Activated CD4-positive, alpha-beta memory T cell treated with anti-CD3 and anti-CD28 coated beads, Interleukin-2, amount 10 ng/mL, durations not matched to agents 7 days and 5 days (primary cell): ENCODE measurements around the gene SPRED3. TPM values are rescaled to one million over a fixed set of nuclear protein-coding genes. Genes with fewer than 3 reads are reported as not detected.
A peak's percentile ranks its signal among the peaks of the same experiment; 100 is the strongest.
"Not testable (repeated sequence)": the region's sequence is repeated elsewhere in the genome, so short reads cannot be mapped to it uniquely, and the experiment has no call there.

Source experiments
- CTCF ChIA-PET: fragments of 350-600 bp; sonication (Branson Sonifier 250); formaldehyde crosslinking; loops from one replicate; lab custom pipeline; 2021; ENCODE audit warnings: antibody characterized with exemption, inconsistent platforms; lab: Charles Lee
- POLR2A ChIA-PET: fragments of 350-600 bp; sonication (Branson Sonifier 250); formaldehyde crosslinking; loops from one replicate; lab custom pipeline; 2021; ENCODE audit warnings: antibody characterized with exemption; lab: Charles Lee
- DNase-seq: peaks from one replicate; pipeline ENCODE4 v3.0.0-alpha.2; 2020
- H3K27ac Mint-ChIP-seq: one replicate; pipeline ENCODE4 v1.8.0; 2021; ENCODE audit warnings: mild to moderate bottlenecking, mixed read lengths
- H3K27me3 Mint-ChIP-seq: one replicate; pipeline ENCODE4 v1.8.0; 2021; ENCODE audit warnings: mixed read lengths
- H3K36me3 Mint-ChIP-seq: one replicate; pipeline ENCODE4 v1.8.0; 2021; ENCODE audit warnings: low read depth, mixed read lengths
- H3K4me1 Mint-ChIP-seq: one replicate; pipeline ENCODE4 v1.8.0; 2021; ENCODE audit warnings: mixed read lengths
- H3K4me3 Mint-ChIP-seq: one replicate; pipeline ENCODE4 v1.8.0; 2021; ENCODE audit warnings: mild to moderate bottlenecking, mixed read lengths
- H3K9me3 Mint-ChIP-seq: one replicate; pipeline ENCODE4 v1.8.0; 2021; ENCODE audit warnings: mixed read lengths
- total RNA-seq, 2 experiments: library from RNA; stranded (reverse); gene quantifications; one replicate each; pipeline ENCODE4 v1.2.3, GENCODE V29; 2021

The SPRED3 gene
- total RNA-seq, 2 experiments from 2014 or later = 2.1 to 3.8 TPM

DNA sequence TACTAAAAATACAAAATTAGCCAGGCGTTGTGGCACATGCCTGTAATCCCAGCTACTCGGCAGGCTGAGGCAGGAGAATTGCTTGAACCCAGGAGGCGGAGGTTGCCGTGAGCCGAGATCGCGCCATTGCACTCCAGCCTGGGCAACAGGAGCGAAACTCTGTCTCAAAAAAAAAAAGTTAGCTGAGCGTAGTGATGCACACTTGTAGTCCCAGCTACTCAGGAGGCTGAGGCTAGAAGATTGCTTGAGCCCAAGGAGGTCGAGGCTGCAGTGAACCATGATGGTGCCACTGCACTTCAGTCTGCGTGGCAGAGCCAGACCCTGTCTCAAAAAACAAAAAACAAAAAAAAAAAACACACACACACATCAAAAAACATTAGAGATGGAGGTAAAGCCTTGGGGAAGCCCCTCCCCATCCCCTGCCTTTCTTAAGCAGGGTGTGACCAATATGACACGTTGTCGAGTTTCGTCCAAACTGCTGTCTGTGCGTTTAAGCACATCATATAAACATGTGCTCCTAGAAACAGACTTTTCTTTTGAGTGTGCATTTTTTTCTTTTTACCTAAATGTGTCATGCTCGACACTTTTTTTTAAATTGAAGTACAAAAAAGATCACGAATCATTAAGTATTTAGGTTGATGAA lies 38.7 kb downstream of the SPRED3 start:
- not testable (repeated sequence) for H3K36me3 Mint-ChIP-seq, H3K27me3 Mint-ChIP-seq, H3K9me3 Mint-ChIP-seq
- POLR2A ChIA-PET = interaction anchor here (1.4 to 6.8 kb wide), 2 partner anchors 23 to 53 kb away, joined by 3 to 35 read pairs; partner anchors contain the start of genes FAM98C and PSMD8
- Mint-ChIP-seq H3K4me1 (peaks cover 39% of the 10 kb centered on the region), H3K4me3 (peak overlapping the region; percentile 78), H3K27ac (peak overlapping the region; percentile 88)
- peak; percentile 70 for DNase-seq
- CTCF ChIA-PET = interaction anchor here (2.4 to 4.8 kb wide), 3 partner anchors 24 to 504 kb away, joined by 15 to 18 read pairs (median 16); partner anchors contain the start of genes FAM98C, MRPS12 and SARS2

DNA sequence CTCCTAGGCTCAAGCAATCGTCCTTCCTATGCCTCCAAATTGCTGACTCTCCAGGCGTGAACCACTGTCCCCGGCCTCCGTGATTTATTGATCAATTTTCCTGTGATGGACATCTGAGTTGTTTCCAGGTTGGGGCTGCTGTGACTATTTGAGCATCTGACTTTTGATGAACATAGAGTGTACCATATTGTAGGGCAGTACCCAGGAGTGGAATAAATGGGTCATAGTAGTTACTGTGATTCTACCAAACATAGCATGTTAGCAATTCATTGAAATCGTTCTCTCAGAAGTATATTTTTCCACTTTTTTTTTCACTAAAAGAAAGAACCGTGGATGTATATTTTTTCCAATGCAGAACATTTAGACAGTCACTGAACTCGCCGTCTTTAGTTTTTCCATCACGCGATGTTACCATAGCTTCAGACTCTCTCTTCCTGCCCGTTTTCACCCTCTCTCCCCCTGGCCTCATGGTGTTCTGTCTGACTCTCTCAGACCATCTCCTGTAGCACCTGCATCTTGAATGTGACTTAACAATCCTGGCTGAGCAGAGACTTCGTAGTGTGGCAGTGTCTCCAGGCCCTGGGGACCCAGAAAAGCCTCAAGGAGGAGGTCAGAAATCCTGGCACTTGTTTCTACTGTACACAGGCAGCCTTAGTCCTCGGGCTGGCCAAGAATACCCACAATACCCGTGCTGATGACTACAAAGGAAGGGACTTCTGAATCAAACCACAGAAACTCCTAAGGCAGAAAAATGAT lies 40.7 kb downstream of the SPRED3 start:
- no peaks in the 10 kb centered on the region for H3K9me3 Mint-ChIP-seq
- peaks cover 47% of the 10 kb centered on the region for H3K4me1 Mint-ChIP-seq
- H3K27me3 Mint-ChIP-seq = peaks cover 4% of the 10 kb centered on the region
- no peaks in the 10 kb centered on the region for H3K36me3 Mint-ChIP-seq
- peak overlapping the region; percentile 81 for H3K27ac Mint-ChIP-seq
- ChIA-PET CTCF (interaction anchor here (3.2 to 4.8 kb wide), 2 partner anchors 26 to 501 kb away, joined by 16 to 18 read pairs; partner anchors contain the start of genes FAM98C, MRPS12 and SARS2), POLR2A (interaction anchor here (6.8 kb wide), 1 partner anchor 25 kb away, joined by 35 read pairs; the partner anchor contains the start of gene FAM98C)
- DNase-seq = peak; percentile 47
- peak overlapping the region; percentile 45 for H3K4me3 Mint-ChIP-seq

DNA sequence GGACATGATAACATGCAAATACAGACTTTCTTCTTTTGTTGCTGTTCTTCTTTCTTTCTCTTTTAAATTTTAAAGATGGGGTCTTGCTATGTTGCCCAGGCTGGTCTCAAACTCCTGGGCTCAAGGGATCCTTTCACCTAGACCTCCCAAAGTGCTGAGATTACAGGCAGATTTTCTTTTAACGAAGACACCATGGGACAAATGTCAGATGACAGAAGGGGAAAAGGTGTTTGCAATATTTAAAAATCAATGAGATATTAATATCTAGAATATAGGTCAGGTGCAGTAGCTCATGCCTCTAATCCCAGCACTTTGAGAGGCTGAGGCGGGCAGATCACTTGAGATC lies 41.3 kb downstream of the SPRED3 start:
- POLR2A ChIA-PET = no interaction called here
- H3K9me3 Mint-ChIP-seq = no peaks in the 10 kb centered on the region
- H3K27me3 Mint-ChIP-seq = peaks cover 6% of the 10 kb centered on the region
- CTCF ChIA-PET = interaction anchor here (3.2 kb wide), 1 partner anchor 27 kb away, joined by 16 read pairs; the partner anchor contains the start of gene FAM98C
- H3K27ac Mint-ChIP-seq = peak overlapping the region; percentile 81
- peaks cover 46% of the 10 kb centered on the region for H3K4me1 Mint-ChIP-seq
- DNase-seq = no peak
- no peak overlapping the region for H3K4me3 Mint-ChIP-seq
- no peaks in the 10 kb centered on the region for H3K36me3 Mint-ChIP-seq

DNA sequence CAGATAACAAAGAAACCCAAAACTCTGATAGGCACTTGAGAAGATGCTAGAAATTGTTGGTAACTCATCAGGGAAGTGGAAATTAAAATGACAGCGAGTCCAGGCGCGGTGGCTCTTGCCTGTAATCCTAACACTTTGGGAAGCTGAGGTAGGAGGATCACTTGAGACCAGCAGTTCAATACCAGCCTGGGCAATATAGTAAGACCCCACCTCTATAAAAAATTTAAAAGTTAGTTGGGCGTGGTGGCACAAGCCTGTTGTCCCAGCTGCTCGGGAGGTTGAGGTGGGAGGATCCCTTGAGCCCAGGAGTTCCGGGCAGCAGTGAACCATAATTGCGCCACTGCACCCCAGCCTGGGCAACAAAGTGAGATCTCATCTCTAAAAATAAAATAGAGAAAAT lies 42.4 kb downstream of the SPRED3 start:
- no peak overlapping the region for H3K27ac Mint-ChIP-seq
- peaks cover 44% of the 10 kb centered on the region for H3K4me1 Mint-ChIP-seq
- peaks cover 6% of the 10 kb centered on the region for H3K27me3 Mint-ChIP-seq
- H3K36me3 Mint-ChIP-seq = no peaks in the 10 kb centered on the region
- H3K9me3 Mint-ChIP-seq = no peaks in the 10 kb centered on the region
- no peak overlapping the region for H3K4me3 Mint-ChIP-seq
- ChIA-PET CTCF (no interaction called here), POLR2A (no interaction called here)
- DNase-seq = no peak

DNA sequence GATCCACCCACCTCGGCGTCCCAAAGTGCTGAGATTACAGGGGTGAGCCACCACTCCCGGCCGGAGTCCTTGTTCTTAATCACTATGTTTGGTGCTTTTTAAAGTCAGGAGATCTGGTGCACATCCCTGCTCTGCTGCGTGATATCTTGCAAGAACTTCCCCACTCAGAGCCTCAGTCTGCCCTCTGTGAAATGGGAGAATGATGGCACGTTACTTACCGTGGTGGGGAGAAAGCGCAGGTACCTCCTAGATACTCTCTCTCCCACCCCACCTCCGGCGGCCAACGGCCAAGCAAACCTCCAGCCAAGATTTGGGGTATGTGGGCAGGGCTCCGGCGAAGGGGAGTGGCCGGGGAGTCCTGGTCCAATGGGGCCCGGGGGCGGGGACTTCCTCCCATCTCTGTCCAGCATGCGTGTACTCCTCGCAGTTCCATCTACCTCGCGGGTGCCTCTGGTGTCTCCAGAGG lies 44.8 kb downstream of the SPRED3 start, which contains the start of gene RYR1:
Gene RYR1 (plus strand): TSS at position 424 of the 466 bp plus-strand sequence. CDS start 139 bp downstream, outside the sequence.
- H3K9me3 Mint-ChIP-seq = no peaks in the 10 kb centered on the region
- H3K4me1 Mint-ChIP-seq = peaks cover 25% of the 10 kb centered on the region
- peaks cover 6% of the 10 kb centered on the region for H3K27me3 Mint-ChIP-seq
- peak; percentile 63 for DNase-seq
- H3K27ac Mint-ChIP-seq = no peak within 1 kb of the TSS
- H3K4me3 Mint-ChIP-seq = peak within 1 kb of the TSS; percentile 46
- CTCF ChIA-PET = no interaction called here
- no peaks in the 10 kb centered on the region for H3K36me3 Mint-ChIP-seq
- POLR2A ChIA-PET = no interaction called here

DNA sequence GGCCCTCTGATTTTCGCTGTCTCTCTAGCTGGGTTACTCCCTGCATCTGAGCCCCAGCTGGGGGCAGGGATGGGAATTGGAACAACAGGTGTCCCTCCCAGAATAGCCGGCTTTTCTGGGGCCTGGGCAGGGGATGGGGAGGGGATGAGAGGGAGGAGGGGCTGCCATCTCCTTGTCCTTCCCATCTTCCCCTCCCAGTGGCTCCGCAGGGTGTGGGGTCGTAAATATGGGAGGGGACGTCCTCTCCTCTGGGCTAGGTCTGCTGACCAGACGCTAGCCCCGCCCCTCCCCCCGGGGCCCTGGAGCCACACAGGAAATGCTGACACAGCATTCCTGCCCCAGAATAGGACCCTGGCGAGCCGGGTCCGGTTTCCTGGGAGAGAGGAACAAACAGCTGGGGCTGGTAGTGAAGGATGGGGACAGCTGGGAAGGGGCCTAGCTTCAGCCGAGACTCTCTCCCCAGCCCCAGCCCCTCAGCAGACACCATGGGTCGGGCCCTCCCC lies 46.1 kb downstream of the SPRED3 start:
- Mint-ChIP-seq H3K9me3 (no peaks in the 10 kb centered on the region), H3K4me3 (no peak overlapping the region), H3K27ac (no peak overlapping the region), H3K4me1 (peaks cover 13% of the 10 kb centered on the region), H3K27me3 (peaks cover 6% of the 10 kb centered on the region), H3K36me3 (no peaks in the 10 kb centered on the region)
- ChIA-PET CTCF (no interaction called here), POLR2A (no interaction called here)
- DNase-seq = no peak

DNA sequence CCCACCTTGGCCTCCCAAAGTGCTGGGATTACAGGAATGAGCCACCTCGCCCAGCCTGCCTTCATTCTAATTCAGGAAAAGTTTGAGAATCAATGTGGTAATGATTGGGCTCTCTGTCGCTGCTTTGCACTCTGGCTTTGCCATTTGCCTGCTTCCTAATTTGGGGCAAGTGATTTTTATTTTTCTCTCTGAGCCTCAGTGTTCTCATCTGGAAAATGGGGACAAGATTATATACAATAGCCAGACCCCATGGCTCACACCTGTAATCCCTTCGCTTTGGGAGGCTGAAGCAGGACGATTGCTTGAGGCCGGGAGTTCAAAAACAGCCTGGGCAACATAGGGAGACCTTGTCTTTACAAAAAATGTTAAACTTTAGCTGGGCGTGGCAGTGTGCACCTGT lies 48.8 kb downstream of the SPRED3 start:
- no peak for DNase-seq
- ChIA-PET CTCF (interaction anchor here (1.9 kb wide), 1 partner anchor 34 kb away, joined by 4 read pairs; the partner anchor contains the start of gene FAM98C), POLR2A (no interaction called here)
- Mint-ChIP-seq H3K27me3 (peaks cover 6% of the 10 kb centered on the region), H3K27ac (no peak overlapping the region), H3K9me3 (no peaks in the 10 kb centered on the region), H3K4me1 (peaks cover 14% of the 10 kb centered on the region), H3K4me3 (no peak overlapping the region), H3K36me3 (no peaks in the 10 kb centered on the region)

DNA sequence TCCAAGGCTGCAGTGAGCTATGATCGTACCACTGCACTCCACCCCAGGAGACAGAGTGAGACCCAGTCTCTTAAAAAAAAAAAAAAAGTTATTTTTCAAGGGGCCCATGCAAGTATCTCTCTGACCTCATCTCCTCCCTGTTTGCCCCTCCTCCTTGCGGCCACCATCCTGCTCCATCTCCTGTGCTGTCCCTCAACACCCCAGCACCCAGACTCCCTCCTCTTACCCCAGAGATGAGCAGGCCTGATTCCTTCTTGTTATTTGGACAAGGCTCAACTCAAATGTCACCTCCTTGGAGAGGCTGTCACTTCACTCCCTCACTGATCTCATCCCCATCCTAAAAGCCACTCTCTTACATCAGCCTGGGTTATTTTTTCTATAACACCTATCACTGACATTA lies 49.4 kb downstream of the SPRED3 start:
- ChIA-PET POLR2A (no interaction called here), CTCF (interaction anchor here (1.9 kb wide), 1 partner anchor 35 kb away, joined by 4 read pairs; the partner anchor contains the start of gene FAM98C)
- Mint-ChIP-seq H3K4me1 (peaks cover 14% of the 10 kb centered on the region), H3K36me3 (no peaks in the 10 kb centered on the region), H3K9me3 (no peaks in the 10 kb centered on the region), H3K27me3 (peaks cover 6% of the 10 kb centered on the region), H3K4me3 (no peak overlapping the region), H3K27ac (no peak overlapping the region)
- DNase-seq = no peak

DNA sequence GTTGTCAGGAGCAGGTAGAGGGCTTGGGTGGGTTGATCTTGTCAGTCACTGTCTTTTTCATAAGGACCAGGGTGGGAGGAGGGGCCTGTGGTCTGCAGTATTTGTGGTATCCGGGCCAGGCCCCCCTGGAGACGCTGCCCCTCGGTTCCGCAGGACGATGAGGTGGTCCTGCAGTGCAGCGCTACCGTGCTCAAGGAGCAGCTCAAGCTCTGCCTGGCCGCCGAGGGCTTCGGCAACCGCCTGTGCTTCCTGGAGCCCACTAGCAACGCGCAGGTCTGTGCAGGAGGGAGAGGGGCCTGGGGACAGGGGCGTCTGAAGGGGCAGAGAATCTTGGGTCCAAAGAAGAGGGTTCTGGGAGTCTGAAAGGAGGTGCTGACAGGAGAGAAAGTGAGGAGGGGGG lies 52.1 kb downstream of the SPRED3 start:
- CTCF ChIA-PET = interaction anchor here (1.3 kb wide), 1 partner anchor 38 kb away, joined by 10 read pairs; the partner anchor contains the start of gene FAM98C
- H3K27ac Mint-ChIP-seq = no peak overlapping the region
- peaks cover 7% of the 10 kb centered on the region for H3K4me1 Mint-ChIP-seq
- DNase-seq = no peak
- no peak overlapping the region for H3K4me3 Mint-ChIP-seq
- no peaks in the 10 kb centered on the region for H3K27me3 Mint-ChIP-seq
- H3K36me3 Mint-ChIP-seq = no peaks in the 10 kb centered on the region
- H3K9me3 Mint-ChIP-seq = no peaks in the 10 kb centered on the region
- POLR2A ChIA-PET = no interaction called here

DNA sequence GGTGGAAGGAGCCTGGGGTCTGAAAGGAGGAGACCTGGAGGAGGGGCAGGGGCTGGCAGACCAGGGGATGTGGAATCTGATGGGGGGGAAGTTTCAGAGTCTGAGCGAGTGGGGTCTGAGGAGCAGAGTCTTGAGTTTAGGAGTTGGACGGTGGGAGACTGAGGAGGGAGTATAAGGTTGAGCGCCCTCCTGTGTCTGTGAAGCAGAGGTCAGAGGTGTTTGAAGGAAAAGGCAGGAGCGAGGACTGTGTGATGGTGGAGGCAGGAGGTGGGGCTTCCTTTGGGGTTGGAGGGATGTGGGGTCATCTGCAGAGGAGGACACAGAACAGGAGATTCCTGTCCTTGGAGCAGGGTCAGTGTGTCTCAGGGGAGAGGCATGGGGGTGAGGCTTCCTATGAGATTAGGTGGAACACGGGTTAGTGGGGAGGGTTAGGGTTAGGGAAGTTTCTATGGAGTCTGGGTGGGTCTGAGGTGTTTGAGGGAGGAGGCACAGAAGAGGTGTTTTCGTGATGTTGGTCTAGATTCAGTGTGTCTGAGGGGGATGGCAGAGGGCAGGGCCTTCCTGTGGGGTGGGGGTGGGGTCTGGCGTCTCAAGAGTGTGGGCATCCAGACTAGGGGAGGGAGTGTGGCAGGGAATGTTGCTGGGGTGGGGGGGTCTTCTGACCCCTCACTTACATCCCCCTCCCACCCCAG lies 53.3 kb downstream of the SPRED3 start:
- Mint-ChIP-seq H3K27ac (no peak overlapping the region), H3K27me3 (no peaks in the 10 kb centered on the region), H3K36me3 (no peaks in the 10 kb centered on the region), H3K4me3 (no peak overlapping the region), H3K4me1 (peaks cover 10% of the 10 kb centered on the region), H3K9me3 (no peaks in the 10 kb centered on the region)
- CTCF ChIA-PET = interaction anchor here (1.0 kb wide), 1 partner anchor 39 kb away, joined by 3 read pairs; the partner anchor contains the start of gene FAM98C
- POLR2A ChIA-PET = no interaction called here
- DNase-seq = no peak

DNA sequence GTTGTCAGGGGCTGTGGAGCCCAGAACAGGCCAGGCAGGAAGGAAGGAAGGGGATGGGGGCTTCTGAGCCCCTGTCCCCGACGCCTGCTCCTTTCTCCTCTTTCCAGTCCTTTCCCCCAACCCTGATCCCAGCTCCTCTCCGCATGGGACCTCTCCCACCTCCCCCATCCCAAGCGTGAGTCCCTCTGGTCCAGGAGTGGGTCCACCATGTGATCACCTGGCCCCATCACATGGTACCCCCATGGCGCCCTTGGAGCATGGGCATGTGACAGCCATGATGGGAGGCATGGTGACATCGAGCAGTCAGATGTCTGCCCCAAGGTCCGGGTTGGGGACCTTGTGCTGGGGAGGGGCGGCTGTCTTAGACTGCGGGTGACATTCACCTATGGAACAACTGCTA lies 54.2 kb downstream of the SPRED3 start:
- Mint-ChIP-seq H3K4me3 (no peak overlapping the region), H3K9me3 (no peaks in the 10 kb centered on the region), H3K27me3 (no peaks in the 10 kb centered on the region), H3K27ac (no peak overlapping the region), H3K36me3 (no peaks in the 10 kb centered on the region), H3K4me1 (peaks cover 10% of the 10 kb centered on the region)
- POLR2A ChIA-PET = no interaction called here
- no peak for DNase-seq
- CTCF ChIA-PET = no interaction called here

DNA sequence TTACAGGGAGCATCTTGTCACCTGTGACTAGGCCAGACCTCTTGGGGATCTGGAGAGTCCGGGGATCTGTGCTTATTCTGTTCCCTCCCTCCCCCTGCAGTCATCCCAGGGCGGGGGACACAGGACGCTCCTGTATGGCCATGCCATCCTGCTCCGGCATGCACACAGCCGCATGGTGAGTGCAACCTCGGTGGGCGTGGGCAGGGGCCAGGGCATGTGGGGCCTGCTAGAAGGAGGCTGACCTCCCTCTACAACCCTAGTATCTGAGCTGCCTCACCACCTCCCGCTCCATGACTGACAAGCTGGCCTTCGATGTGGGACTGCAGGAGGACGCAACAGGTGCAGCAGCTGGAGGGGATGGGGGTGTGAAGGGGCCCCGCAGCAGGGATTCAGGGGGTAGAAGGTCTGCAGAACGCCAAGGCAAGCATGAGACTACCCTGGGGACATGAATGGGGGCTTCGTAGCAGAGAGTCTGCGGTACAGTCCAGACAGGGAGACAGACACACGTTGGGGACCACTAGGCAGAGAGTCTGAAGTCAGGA lies 55.0 kb downstream of the SPRED3 start:
- POLR2A ChIA-PET = no interaction called here

More for the DNA sequence above, 55.0 kb downstream of the SPRED3 start:
- CTCF ChIA-PET = interaction anchor here (1.0 kb wide), 1 partner anchor 38 kb away, joined by 3 read pairs; no protein-coding TSS in a partner anchor
- peaks cover 10% of the 10 kb centered on the region for H3K4me1 Mint-ChIP-seq
- no peaks in the 10 kb centered on the region for H3K27me3 Mint-ChIP-seq
- H3K9me3 Mint-ChIP-seq = no peaks in the 10 kb centered on the region
- H3K27ac Mint-ChIP-seq = no peak overlapping the region
- DNase-seq = no peak
- no peaks in the 10 kb centered on the region for H3K36me3 Mint-ChIP-seq
- no peak overlapping the region for H3K4me3 Mint-ChIP-seq
